HG02870 (cell line): ENCODE data around the gene BLTP3A.
"Not testable (repeated sequence)": the region's sequence is repeated elsewhere in the genome, so short reads cannot be mapped to it uniquely, and the experiment has no call there.

Source experiments
- ATAC-seq: cut with Tn5 transposase; IDR thresholded peaks from one replicate; pipeline ENCODE4 v1.9.1; 2021; ENCODE audit warnings: mild to moderate bottlenecking, moderate library complexity; ENCODE audit not compliant: unreplicated experiment

BLTP3A gene

GRCh38 chr6:34791701-34792604, at the start of gene BLTP3A:
BLTP3A (plus strand) TSS chr6:34792083; CDS start chr6:34792251, 168 bp downstream.
- ATAC-seq, result peak; percentile 70

- no peak for ATAC-seq
Observed at GRCh38 chr6:34742094-34742493, 49.8 kb upstream of the BLTP3A start.

GRCh38 chr6:34743625-34744293, 48.1 kb upstream of the BLTP3A start:
- ATAC-seq, result no peak

- not testable (repeated sequence) for ATAC-seq
Observed at GRCh38 chr6:34744294-34744647, 47.6 kb upstream of the BLTP3A start.

- no peak for ATAC-seq
Observed at GRCh38 chr6:34745277-34746103, 46.4 kb upstream of the BLTP3A start.

- no peak for ATAC-seq
Observed at GRCh38 chr6:34746104-34746846, 45.6 kb upstream of the BLTP3A start.

- ATAC-seq, result no peak
Observed at GRCh38 chr6:34748757-34749156, 43.1 kb upstream of the BLTP3A start.

- ATAC-seq, result not testable (repeated sequence)
Observed at GRCh38 chr6:34756513-34756856, 35.4 kb upstream of the BLTP3A start.

- no peak for ATAC-seq
Observed at GRCh38 chr6:34757687-34758274, 34.1 kb upstream of the BLTP3A start.

GRCh38 chr6:34760108-34760507, 31.8 kb upstream of the BLTP3A start:
- no peak for ATAC-seq

- ATAC-seq, result not testable (repeated sequence)
Observed at GRCh38 chr6:34761681-34762080, 30.2 kb upstream of the BLTP3A start.

- ATAC-seq, result no peak
Observed at GRCh38 chr6:34768148-34768547, 23.7 kb upstream of the BLTP3A start.

GRCh38 chr6:34771727-34772126, 20.2 kb upstream of the BLTP3A start:
- ATAC-seq, result no peak

GRCh38 chr6:34772940-34773339, 18.9 kb upstream of the BLTP3A start:
- no peak for ATAC-seq

GRCh38 chr6:34773916-34774315, 18.0 kb upstream of the BLTP3A start:
- ATAC-seq, result no peak

- ATAC-seq, result no peak
Observed at GRCh38 chr6:34774967-34775366, 16.9 kb upstream of the BLTP3A start.

GRCh38 chr6:34785375-34785774, 6.5 kb upstream of the BLTP3A start:
- ATAC-seq, result not testable (repeated sequence)

- ATAC-seq, result not testable (repeated sequence)
Observed at GRCh38 chr6:34787152-34787551, 4.7 kb upstream of the BLTP3A start.

GRCh38 chr6:34788111-34788510, 3.8 kb upstream of the BLTP3A start:
- ATAC-seq, result no peak

- ATAC-seq, result peak; percentile 35
Observed at GRCh38 chr6:34791164-34791700, 651 bp upstream of the BLTP3A start.
